Stimulated activated CD4-positive, alpha-beta T cell treated with anti-CD3 and anti-CD28 coated beads, TNF-alpha, amount 100 ng/mL, for 24 hours (primary cell): Measurements from ENCODE around the gene SAXO2.
"Not testable (repeated sequence)": the region's sequence is repeated elsewhere in the genome, so short reads cannot be mapped to it uniquely, and the experiment has no call there.

ENCODE experiments used
- DNase-seq, 3 experiments: peaks; one replicate each; pipeline ENCODE4 v3.0.0-alpha.2; 2020; ENCODE audit warnings: low read depth in 3 of 3

SAXO2 gene

DNA sequence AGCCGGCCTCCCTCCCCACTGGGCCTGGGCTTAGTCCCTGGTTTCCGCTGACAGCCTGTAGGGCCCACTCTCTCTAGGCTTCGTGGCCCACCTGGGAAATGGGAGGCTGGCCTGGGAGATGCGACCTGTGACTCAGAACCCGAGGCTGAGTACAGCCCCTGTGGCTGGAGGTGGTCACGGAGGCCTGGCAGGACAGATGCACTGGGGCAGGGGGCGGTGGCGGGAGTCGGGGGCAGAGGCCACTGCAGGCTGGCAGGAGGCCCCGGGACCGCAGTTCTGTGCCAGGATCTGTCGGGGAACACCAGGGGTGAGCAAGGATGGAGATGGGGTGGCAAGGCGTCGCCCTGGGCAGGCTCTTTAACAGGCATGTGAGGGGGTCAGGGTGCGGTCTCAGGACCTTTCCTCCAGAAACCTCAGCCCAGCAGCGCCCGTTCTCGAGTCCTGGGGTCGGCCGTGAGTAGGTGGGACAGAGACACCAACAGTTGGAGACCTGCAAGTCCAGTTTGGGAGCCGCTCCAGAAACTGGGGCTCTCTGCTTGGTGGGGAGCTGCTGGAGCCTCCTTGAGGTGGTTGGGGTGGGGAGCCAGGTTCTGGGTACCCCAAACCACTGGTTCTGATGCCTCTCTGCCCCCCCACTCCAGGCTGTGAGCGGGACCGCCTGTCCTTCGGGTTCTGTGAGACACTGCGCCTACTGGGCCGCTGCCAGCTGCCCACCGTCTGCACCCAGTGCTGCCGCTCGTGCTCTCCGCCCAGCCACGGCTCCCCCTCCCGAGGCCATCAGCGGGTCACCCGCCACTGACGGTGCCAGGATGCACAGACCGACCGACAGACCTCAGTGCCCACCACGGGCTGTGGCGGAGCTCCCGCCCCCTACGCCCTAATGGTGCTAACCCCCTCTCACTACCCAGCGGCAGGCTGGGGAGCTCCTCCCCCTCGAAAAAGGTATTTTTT is 71.3 kb downstream of the SAXO2 start:
- DNase-seq, result not testable (repeated sequence)
